Frontal cortex (tissue), 4 donors: ENCODE data around the gene TRPM2. TPM values are rescaled to one million over a fixed set of nuclear protein-coding genes. Genes with fewer than 3 reads are reported as not detected.

ENCODE experiments used
- DNase-seq, 2 donors: peaks; one replicate each; pipeline ENCODE4 v3.0.0; 2012; ENCODE audit warnings: low spot score in 2 of 2
- FAIRE-seq: peaks from 2 replicates; lab custom pipeline; 2012; peaks lifted over from hg19 to GRCh38; lab: Jason Lieb, UNC
- total RNA-seq: library from RNA; depleted of rRNA; stranded (reverse); fragments of >200 nt; gene quantifications from one replicate; pipeline ENCODE4 v1.2.3, GENCODE V29; 2014
- donor health status: control.
- donor health status: control.
- donor health status: control.

The TRPM2 gene
- total RNA-seq, 1 donor from 2014 or later, result 1.6 TPM

DNA sequence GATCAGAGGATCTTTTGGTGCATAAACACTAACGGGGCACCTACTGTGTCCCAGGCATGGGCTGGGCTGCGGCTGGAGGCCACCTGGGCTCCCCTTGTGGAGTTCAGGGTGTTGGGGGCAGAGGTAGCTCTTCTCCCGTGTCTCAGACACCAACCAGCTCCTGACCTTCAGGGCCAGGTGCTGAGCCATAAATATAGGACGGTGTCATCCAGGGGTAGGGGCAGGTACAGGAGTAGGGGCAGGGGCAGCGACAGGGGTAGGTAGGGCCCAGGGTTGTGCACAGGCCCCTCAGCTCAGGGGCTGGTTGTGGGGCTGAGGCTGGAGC is 83.9 kb downstream of the TRPM2 start:
- no peak for FAIRE-seq
- no peak for DNase-seq

DNA sequence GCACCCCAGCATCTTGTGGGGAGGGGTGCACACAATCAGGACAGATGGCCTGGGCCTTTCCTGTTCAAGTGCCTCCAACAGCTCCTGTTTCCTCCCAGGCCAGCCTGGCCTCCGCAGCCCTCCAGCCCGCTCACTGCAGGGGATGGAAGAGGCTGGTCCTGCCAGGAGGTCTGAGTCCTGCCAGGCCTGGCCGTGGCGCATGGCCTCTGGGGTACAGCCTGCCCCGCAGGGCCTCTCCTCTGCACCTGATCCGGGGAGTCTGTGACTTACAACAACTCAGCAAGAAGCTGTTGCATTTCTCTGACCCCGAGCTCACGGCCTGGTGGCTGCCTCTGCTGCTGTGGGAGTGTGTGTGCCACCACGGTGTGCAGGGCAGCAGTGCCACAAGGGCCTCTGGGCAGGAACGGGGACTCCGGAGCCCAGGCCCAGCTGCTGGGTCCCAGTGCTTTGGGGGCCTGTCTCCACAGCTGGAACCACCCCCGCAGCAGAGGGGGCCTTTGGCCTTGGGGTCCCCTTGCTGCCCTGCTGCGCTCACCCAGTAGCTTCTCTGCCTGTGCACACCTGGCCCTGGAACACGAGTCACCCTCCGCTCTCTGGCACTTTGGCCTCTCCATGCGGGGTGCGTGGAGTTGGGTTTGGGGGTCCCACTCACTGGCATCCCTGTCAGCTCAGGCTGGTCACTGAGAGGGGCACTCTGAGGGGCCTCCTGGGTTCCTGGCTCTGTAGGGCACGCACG is 84.4 kb downstream of the TRPM2 start:
- DNase-seq (no peak), FAIRE-seq (no peak)

GRCh38 chr21:44438531-44439210 is 85.2 kb downstream of the TRPM2 start:
- DNase-seq, result no peak
- FAIRE-seq, result no peak

DNA sequence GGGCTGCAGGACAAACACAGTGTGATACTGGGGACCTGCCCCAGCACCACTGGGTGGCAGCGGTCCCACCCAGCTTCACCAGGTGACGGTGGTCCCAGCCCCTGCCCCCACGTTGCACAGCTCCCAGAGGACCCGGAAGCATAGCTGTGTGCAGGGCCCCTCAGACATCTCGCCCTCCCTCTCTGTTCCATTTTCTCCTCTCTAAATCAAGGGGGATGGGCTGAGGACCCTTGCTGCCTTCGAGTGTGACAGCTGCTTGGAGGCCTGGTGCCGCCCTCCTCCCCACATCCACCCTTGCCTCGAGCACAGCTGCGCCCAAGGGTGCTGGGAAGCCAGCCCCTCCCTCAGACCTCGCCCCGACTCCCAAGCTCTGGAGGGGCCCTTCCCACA is 85.8 kb downstream of the TRPM2 start:
- FAIRE-seq (no peak), DNase-seq (no peak)

GRCh38 chr21:44440241-44441040 is 87.0 kb downstream of the TRPM2 start:
- FAIRE-seq, result no peak

GRCh38 chr21:44441041-44441400 is 87.6 kb downstream of the TRPM2 start:
- DNase-seq (no peak), FAIRE-seq (no peak)

More at GRCh38 chr21:44440241-44441040, 87.0 kb downstream of the TRPM2 start:
- DNase-seq, result no peak

DNA sequence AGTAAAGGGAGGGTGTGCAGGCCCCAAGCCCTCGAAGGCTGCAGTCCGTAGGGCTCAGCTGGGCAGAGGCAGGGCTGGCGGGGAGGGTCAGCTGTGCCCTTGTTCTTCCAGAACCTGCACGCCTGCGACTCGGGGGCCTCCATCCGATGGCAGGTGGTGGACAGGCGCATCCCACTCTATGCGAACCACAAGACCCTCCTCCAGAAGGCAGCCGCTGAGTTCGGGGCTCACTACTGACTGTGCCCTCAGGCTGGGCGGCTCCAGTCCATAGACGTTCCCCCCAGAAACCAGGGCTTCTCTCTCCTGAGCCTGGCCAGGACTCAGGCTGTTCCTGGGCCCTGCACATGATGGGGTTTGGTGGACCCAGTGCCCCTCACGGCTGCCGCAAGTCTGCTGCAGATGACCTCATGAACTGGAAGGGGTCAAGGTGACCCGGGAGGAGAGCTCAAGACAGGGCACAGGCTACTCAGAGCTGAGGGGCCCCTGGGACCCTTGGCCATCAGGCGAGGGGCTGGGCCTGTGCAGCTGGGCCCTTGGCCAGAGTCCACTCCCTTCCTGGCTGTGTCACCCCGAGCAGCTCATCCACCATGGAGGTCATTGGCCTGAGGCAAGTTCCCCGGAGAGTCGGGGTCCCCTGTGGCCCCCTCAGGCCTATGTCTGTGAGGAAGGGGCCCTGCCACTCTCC is 88.3 kb downstream of the TRPM2 start:
- no peak for FAIRE-seq
- no peak for DNase-seq

DNA sequence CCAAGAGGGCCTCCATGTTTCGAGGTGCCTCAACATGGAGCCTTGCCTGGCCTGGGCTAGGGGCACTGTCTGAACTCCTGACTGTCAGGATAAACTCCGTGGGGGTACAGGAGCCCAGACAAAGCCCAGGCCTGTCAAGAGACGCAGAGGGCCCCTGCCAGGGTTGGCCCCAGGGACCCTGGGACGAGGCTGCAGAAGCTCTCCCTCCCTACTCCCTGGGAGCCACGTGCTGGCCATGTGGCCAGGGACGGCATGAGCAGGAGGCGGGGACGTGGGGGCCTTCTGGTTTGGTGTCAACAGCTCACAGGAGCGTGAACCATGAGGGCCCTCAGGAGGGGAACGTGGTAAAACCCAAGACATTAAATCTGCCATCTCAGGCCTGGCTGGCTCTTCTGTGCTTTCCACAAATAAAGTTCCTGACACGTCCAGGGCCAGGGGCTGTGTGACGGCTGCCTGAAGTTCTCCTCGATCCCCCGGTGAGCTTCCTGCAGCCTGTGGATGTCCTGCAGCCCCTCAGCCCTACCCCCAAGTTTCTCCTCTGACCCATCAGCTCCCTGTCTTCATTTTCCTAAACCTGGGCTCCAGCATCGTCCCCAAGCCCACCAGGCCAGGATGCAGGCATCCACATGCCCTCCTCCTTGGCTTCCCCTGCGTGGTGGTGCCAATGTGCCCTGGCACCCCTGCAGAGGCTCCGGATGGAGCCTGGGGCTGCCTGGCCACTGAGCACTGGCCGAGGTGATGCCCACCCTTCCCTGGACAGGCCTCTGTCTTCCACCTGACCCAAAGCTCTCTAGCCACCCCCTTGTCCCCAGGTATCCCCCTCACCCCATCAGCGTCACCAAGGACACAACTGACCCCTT is 89.1 kb downstream of the TRPM2 start:
- FAIRE-seq (no peak), DNase-seq (no peak)

- DNase-seq (no peak), FAIRE-seq (no peak)
These were observed 90.0 kb downstream of the TRPM2 start for GRCh38 chr21:44443291-44443890.

- FAIRE-seq, result no peak
- DNase-seq, result no peak
These were observed 90.5 kb downstream of the TRPM2 start for GRCh38 chr21:44443891-44444285.

DNA sequence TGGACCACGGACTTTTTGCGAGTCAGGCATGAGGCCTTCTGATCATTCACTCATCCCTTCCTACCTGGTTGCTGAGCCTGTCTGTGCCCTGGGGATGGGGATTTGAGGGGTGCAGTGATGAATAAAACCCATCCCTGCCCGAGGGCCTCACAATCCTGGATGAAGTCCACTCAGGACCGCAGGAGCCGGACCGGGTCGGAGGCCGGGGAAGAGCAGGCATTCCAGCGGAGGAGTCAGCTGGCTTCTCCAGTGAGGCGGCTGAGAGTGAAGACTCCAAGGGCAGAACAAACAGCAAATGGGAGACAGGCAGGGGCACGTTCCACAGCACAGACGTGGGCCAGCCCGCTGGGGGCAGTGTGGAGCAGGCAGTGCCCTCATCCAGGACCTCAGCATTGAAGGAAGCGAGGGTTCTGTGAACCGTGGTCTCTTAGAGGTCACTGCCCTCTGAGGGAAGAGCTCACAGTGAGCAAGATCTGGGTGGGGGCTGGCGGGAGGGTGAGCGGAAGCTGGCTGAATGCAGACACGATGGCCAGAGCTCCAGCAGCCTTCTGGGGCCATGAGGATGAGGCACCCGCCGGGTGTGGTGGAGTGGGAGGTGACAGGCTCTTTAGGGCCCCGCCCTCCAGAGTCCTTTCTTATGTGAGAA is 91.0 kb downstream of the TRPM2 start:
- FAIRE-seq, result no peak
- no peak for DNase-seq

DNA sequence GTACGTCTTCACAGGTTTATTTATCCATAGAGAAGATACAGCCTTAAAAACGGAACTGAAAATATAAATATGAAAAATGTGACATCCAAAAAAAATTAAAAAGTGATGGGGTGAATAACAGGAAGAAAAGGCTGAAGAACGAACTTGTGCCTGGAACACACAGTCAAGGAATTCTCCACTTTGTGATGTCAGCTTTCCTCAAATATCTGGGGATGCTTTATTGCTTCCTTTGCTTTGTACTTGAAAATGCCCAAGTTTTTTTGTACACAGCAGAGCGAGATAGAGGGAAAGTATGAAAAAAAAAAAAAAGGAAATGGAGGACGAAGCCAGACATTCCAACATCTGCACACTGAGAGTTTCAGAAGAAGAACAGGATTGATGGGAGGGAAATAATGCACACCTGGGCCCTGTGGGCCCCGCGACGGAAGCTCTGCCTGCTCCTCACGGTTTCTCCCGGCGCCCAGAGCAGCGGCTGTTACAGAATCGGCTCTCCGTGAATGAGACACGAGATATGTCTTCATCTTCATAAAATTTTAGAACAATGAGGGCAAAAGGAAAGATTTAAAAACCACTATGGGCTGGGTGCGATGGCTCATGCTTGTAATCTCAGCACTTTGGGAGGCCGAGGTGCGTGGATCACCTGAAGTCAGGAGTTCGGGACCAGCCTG is 91.9 kb downstream of the TRPM2 start:
- DNase-seq (no peak), FAIRE-seq (no peak)

- FAIRE-seq (no peak), DNase-seq (no peak)
These were observed 95.3 kb downstream of the TRPM2 start for GRCh38 chr21:44448651-44449131.

DNA sequence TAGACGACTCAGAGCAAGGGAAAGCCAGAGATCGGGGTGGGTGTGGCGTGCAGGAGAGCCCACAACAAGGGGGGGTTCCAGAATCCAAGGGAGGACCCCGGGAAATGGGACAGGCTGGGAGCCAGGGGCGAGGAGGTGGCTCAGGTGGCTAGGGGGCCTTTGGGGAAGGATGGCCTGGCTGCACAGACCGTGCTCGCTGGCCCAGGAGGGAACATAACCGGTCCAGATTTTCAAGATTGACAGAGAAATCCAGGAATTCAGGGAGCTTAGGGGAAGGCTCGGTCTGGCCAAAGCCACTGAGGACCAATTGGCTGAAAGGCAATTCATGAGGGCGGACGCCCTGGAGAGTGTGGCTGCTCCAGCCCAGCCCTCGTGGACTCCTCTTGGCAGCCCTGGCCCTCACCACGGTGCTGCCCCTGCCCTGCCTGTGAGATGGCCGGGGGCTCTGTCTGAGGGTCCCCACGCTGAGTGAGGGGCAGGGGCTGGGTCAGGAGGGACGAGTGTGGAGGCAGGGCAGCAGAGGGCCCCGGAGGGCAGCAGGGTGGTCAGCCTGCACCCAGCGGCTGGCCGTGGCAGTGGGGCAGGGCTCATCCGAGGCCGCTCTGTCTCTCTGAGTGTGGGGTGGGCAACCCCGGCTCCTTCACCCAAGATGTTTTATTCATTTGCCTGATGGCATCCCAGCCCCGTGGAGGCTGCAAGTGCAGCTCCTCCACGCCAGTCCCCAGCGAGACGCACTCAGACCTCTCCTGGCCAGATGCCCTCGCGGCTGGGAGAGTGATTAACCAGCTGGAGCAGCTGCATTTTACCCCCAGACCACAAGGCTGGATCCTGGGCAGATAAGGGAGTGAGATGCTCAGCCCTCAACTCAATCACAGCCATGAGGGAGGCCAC is 96.3 kb downstream of the TRPM2 start:
- FAIRE-seq, result no peak

GRCh38 chr21:44450402-44450801 is 97.0 kb downstream of the TRPM2 start:
- DNase-seq, result no peak
- FAIRE-seq, result no peak

More for the DNA sequence above, 96.3 kb downstream of the TRPM2 start:
- no peak for DNase-seq

DNA sequence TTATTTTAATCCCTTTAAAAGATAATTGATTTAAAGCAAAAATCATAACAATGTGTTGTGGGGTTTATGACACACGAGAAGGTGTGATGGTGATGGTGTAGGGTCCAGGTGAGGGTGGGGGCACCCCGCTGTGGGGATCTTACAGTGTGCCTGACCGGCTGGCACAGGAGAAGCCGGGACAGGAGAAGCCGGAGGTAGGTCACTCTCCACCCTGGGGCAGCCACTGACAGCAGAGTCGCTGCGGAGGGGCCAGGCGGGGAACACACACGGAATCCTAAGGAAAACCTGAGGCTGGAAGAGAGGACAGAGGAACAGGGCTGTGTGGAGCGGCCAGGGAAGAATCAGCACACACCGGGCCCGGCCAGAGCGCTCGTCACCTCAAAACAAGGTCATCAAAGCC is 97.6 kb downstream of the TRPM2 start:
- FAIRE-seq, result no peak
- DNase-seq, result no peak

- no peak for DNase-seq
- FAIRE-seq, result no peak
These were observed 99.7 kb downstream of the TRPM2 start for GRCh38 chr21:44453120-44453519.
